HFF-Myc (cell line): ENCODE data around the gene VWA5B1.
A peak's percentile ranks its signal among the peaks of the same experiment; 100 is the strongest.
"Not testable (repeated sequence)": the region's sequence is repeated elsewhere in the genome, so short reads cannot be mapped to it uniquely, and the experiment has no call there.

Source experiments
- DNase-seq: peaks from one replicate; pipeline ENCODE4 v3.0.0-alpha.2; 2011; ENCODE audit warnings: low read depth; ENCODE audit errors: extremely low read depth
- H3K4me3 ChIP-seq: replicated peaks from 2 replicates; pipeline ENCODE4 v1.5.1; 2011; ENCODE audit warnings: low read depth, mild to moderate bottlenecking, control low read depth, low read length
- TF ChIP-seq, protein P1 (sequence below): IDR thresholded peaks from 2 replicates; pipeline ENCODE4 v1.5.1; 2012; ENCODE audit warnings: mild to moderate bottlenecking, low read depth, low read length, control low read depth; ENCODE audit errors: missing control alignments

The VWA5B1 gene

DNA sequence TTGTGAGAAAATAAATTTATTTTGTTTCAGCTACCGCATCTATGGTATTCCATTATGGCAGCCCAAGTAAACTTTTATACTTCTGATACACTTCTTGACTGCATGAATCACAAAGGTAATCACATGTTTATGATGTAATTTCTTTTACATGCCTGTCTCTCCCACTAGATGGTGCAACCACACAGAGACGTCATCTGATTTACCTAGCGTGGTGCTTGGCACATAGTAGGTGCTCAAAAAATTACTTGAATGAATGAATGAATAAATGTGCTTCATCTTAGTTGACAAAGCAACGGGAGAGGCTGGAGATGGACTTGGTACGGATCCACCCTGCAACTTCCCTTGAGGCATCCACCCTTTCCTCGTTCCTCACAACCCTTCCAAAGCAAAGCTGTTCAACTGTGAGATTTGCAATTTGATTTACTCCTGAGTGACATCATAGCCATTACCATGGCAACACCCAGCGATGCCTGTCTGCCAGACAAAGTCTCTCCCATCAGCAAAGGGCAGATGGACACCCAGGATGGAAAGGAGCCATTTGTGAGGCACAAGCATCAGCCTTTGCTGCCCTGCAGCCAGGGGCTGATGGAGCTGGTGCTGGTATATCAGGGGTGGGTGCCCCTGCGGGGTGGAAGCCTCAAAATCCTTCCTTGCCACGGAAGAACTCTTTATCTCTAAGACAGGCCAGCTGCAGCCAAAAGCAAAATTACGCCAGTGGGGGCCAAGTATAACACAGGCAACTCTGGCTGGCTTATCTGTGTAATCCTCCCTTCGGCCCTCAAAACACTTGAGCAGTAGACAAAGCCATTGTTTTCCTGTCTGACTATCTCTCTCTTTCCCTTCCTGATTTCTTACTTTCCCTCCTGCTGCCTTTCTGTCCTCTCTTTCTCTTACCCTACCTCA lies 18.9 kb upstream of the VWA5B1 start:
- TF ChIP-seq, protein P1, sequence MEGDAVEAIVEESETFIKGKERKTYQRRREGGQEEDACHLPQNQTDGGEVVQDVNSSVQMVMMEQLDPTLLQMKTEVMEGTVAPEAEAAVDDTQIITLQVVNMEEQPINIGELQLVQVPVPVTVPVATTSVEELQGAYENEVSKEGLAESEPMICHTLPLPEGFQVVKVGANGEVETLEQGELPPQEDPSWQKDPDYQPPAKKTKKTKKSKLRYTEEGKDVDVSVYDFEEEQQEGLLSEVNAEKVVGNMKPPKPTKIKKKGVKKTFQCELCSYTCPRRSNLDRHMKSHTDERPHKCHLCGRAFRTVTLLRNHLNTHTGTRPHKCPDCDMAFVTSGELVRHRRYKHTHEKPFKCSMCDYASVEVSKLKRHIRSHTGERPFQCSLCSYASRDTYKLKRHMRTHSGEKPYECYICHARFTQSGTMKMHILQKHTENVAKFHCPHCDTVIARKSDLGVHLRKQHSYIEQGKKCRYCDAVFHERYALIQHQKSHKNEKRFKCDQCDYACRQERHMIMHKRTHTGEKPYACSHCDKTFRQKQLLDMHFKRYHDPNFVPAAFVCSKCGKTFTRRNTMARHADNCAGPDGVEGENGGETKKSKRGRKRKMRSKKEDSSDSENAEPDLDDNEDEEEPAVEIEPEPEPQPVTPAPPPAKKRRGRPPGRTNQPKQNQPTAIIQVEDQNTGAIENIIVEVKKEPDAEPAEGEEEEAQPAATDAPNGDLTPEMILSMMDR, result no peak
- no peak for DNase-seq
- no peak overlapping the region for H3K4me3 ChIP-seq

DNA sequence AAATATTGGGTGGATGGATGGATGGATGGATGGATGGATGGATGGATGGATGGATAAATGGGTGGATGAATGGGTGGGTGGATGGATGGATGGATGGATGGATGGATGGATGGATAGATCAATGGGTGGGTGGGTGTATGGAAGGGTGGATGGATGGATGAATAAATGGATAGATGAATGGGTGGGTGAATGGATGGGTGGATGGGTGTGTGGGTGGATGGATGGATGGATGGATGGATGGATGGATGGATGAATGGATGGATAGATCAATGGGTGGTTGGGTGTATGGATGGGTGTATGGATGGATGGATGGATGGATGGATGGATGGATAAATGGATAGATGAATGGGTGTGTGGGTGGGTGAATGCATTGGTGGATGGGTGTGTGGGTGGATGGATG lies 17.0 kb upstream of the VWA5B1 start:
- not testable (repeated sequence) for H3K4me3 ChIP-seq, DNase-seq

DNA sequence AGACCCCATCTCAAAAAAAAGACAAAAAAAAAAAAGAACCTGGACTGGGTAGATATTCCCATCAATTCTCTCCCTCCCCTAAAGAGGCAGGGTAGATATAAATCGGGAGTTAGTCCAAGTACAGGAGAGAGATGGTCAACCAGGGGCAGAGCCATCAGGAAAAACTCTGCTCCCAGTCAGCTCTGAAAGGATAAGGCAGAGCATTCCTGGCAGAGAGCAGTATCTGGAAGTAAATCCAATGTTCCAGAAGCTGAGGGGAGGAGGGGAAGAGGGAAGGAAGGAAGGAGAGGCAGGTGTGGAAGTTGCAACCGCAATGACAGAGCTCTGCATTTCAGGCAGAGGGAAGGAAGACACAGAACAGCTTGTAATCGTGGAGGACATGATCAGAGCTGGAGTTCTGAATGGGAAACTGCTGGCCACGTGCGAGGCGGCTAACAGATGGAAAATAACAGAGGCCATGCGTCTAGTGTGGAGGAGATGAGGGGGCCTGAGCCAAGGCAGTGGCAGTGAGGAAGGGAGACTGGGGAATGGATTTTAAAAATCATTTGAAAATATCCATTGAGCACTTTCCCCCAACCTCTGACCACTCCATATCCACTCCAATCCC lies 15.3 kb upstream of the VWA5B1 start:
- no peak overlapping the region for H3K4me3 ChIP-seq
- TF ChIP-seq, protein P1, result no peak
- no peak for DNase-seq

DNA sequence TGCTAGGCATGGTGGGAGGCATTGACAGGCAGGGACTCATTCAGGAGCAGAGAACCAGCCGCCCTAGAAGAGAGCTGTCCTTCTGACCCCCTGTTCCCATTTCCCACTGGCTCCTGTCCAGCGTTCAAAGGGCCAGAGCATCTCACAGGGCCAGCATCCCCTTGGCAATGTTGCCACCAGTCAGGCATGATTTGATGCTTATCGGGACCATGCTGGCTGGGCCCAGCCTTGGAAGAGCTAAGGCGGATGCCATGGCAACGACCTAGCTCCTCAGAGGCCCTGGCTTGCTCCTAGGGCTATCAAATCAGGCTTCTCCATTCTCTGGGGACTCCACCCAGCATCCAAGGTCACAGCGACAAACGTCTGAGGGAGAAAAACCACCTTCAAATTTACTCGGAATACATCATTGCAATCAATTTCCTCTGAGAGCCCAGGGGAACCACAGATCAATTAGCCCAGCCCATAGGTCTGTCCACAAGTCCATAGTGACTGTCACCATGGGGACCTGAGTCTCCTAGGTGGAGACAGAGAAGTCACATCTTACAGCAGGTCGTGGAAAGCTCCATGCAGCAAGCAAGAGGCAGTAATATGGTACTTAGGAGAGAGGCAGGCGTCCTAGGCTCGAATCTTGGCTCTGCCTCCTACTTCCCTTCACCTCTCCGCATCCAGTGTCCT lies 14.1 kb upstream of the VWA5B1 start:
- H3K4me3 ChIP-seq, result no peak overlapping the region
- TF ChIP-seq, protein P1, result no peak
- no peak for DNase-seq

DNA sequence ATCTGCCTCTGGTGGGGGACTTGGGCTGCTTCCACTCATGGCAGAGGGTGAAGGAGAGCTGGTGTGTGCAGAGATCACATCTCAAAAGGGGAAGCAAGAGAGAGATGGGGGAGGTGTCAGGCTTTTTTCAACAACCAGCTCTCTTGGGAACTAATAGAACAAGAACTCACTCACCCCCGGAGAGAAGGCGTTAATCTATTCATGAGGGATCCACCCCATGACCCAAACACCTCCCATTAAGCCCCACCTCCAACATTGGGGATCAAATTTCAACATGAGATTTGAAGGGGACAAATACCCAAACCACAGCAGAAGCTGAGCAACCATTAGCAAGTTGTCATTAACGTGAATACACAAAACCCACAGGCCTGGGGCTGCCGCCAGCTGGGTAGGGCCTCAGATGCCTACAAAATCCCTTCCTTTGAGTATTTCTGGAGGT lies 12.0 kb upstream of the VWA5B1 start:
- TF ChIP-seq, protein P1, result no peak
- DNase-seq, result no peak

DNA sequence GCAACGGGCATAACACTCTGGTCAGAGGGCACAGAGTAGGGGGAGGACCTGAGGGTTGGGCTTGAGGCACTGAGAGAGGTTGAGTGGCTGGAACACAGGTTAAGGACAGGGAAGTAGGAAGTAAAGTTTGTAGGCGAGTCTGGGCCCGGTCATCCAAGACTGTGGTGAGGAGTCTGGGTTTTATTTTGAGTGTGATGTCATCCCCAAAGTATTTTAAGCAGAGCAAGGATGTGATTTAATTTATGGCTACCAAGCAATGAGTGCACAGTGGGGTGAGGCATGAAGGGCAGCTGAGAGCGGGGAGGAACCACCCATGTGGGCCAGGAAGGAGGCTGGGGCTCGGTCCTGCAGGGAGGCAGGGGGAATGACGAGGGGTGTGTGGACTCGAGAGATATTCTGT lies 11.2 kb upstream of the VWA5B1 start:
- peak; percentile 31 for DNase-seq
- TF ChIP-seq, protein P1, result no peak
- no peak overlapping the region for H3K4me3 ChIP-seq

More for the DNA sequence above, 12.0 kb upstream of the VWA5B1 start:
- H3K4me3 ChIP-seq, result no peak overlapping the region

DNA sequence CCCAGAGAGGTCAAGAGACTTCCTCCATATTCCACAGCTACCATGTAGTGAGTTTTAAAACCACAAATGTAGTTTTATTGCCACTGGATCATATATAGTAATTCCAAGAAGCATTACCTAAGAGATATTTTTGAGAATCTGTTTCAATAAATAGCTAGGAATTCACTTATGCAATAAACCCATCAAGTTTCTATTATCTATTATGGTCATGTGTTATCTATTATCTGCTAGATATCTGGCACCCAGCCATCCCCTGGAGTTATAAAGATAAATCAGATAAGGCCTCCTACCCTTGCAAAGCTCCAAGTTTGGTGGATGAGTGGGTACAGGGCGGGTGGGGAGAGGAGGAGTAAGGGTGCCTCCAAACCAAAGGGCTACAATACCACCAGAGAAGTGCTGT lies 10.3 kb upstream of the VWA5B1 start:
- TF ChIP-seq, protein P1, result no peak
- no peak overlapping the region for H3K4me3 ChIP-seq
- no peak for DNase-seq
